ENCODE results near the gene PANX1.

GRCh38 chr11:94132152-94132558, 3.5 kb downstream of the PANX1 start:
- no peak for TF ChIP-seq CTCF (IDR thresholded peaks at IDR 0.05; ENCODE audit: low read depth, low read length)
- no peak for TF ChIP-seq EZH2phosphoT487 (IDR thresholded peaks at IDR 0.05; ENCODE audit: low read depth)
